Hepatocyte (in vitro differentiated cells): ENCODE measurements around the gene MZT1. TPM values are rescaled to one million over a fixed set of nuclear protein-coding genes. Genes with fewer than 3 reads are reported as not detected.

Source experiments
- DNase-seq: peaks from one replicate; pipeline ENCODE4 v3.0.0-alpha.2; 2016; ENCODE audit warnings: low spot score
- H2AFZ ChIP-seq: fragments of 200-600 bp; sonication (generic); 2 replicates; pipeline ENCODE4 v1.6.0; 2016; ENCODE audit warnings: antibody characterized with exemption, mild to moderate bottlenecking
- H3K27ac ChIP-seq: fragments of 200-600 bp; sonication (generic); 2 replicates; pipeline ENCODE4 v1.5.1; 2016; ENCODE audit warnings: mild to moderate bottlenecking
- H3K27me3 ChIP-seq: fragments of 200-600 bp; sonication (generic); 2 replicates; pipeline ENCODE4 v1.6.1; 2016
- H3K36me3 ChIP-seq: fragments of 200-600 bp; sonication (generic); replicated peaks from 2 replicates; pipeline ENCODE4 v1.5.1; 2016; ENCODE audit warnings: low read depth; ENCODE audit not compliant: insufficient read depth
- H3K4me1 ChIP-seq: fragments of 200-600 bp; sonication (generic); 2 replicates; pipeline ENCODE4 v1.5.1; 2016; ENCODE audit warnings: mild to moderate bottlenecking, moderate library complexity; ENCODE audit not compliant: insufficient read depth
- H3K4me2 ChIP-seq: fragments of 200-600 bp; sonication (generic); 2 replicates; pipeline ENCODE4 v1.6.0; 2016
- H3K4me3 ChIP-seq: fragments of 200-600 bp; sonication (generic); 2 replicates; pipeline ENCODE4 v1.5.1; 2016; ENCODE audit warnings: mild to moderate bottlenecking
- H3K79me2 ChIP-seq: fragments of 200-600 bp; sonication (generic); 2 replicates; pipeline ENCODE4 v1.6.0; 2017; ENCODE audit warnings: mild to moderate bottlenecking
- H3K9me2 ChIP-seq: fragments of 200-600 bp; sonication (generic); replicated peaks from 2 replicates; pipeline ENCODE4 v1.6.0; 2017; ENCODE audit warnings: mild to moderate bottlenecking; ENCODE audit not compliant: insufficient read depth
- H3K9me3 ChIP-seq: fragments of 200-600 bp; sonication (generic); 2 replicates; pipeline ENCODE4 v1.5.1; 2016; ENCODE audit warnings: low read depth, mild to moderate bottlenecking
- H4K20me1 ChIP-seq: fragments of 200-600 bp; sonication (generic); 2 replicates; pipeline ENCODE4 v1.6.0; 2016; ENCODE audit warnings: mild to moderate bottlenecking; ENCODE audit not compliant: insufficient read depth, poor library complexity, severe bottlenecking
- CTCF ChIP-seq: fragments of 200-600 bp; sonication (generic); IDR thresholded peaks from 2 replicates; pipeline ENCODE4 v1.5.1; 2016; ENCODE audit warnings: antibody characterized with exemption, mild to moderate bottlenecking; ENCODE audit not compliant: poor library complexity
- EZH2 ChIP-seq: fragments of 200-600 bp; sonication (generic); IDR thresholded peaks from 2 replicates; pipeline ENCODE4 v1.6.1; 2016; ENCODE audit warnings: antibody characterized with exemption, mild to moderate bottlenecking, borderline replicate concordance
- EZH2phosphoT487 ChIP-seq: fragments of 200-600 bp; sonication (generic); IDR thresholded peaks from one replicate; pipeline ENCODE4 v1.6.1; 2018; ENCODE audit warnings: antibody characterized with exemption, mild to moderate bottlenecking, low read depth, moderate library complexity; ENCODE audit not compliant: unreplicated experiment, severe bottlenecking
- WGBS: methylation state at CpG from one replicate; pipeline ENCODE4 v1.1.6; 2016; ENCODE audit warnings: low lambda C conversion rate; ENCODE audit errors: missing lambda C conversion rate; 5-methylcytosine and 5-hydroxymethylcytosine counted together
- polyA plus RNA-seq: library from polyadenylated mRNA; unstranded; fragments of >200 nt; fragmentation: Nextera tagmentation; extraction: Ambion mirVana; gene quantifications from 2 replicates; pipeline ENCODE4 v1.2.1, GENCODE V29; 2016
- total RNA-seq: library from RNA; depleted of rRNA; stranded (reverse); fragments of >200 nt; gene quantifications from 2 replicates; pipeline ENCODE4 v1.2.3, GENCODE V29; 2014

The MZT1 gene
- total and polyA plus RNA-seq, 2 experiments from 2014 or later, result 8.9 to 14.8 TPM

DNA sequence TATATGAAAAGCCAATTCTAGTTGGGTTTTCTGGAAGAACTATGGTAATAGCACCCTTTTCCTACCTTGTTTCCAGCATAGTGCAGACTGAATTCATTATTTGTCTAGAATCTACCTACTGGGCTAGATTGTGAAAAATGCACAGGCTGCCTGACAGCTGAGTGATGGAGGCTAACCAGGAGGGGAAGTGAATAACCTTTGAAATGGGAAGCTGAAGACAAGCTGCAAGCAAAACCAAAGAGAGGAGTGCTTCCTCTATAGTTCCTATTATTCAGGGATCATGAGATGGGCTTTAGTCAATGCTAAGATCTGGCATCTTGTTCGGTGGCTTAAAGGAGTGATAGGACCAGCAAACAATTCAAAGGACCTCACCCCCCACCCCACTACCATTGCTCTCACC is 26.9 kb downstream of the MZT1 start:
- H3K36me3 ChIP-seq, result no peaks in the 10 kb centered on the region

GRCh38 chr13:72698164-72698563 is 29.3 kb downstream of the MZT1 start:
- 83% methylated on average over 2 of the region's 2 CpGs for WGBS
- Histone ChIP-seq H4K20me1 (no peaks in the 10 kb centered on the region), H3K79me2 (no peaks in the 10 kb centered on the region), H3K9me2 (no peaks in the 10 kb centered on the region), H3K36me3 (no peaks in the 10 kb centered on the region), H3K27me3 (no peaks in the 10 kb centered on the region), H2AFZ (no peak overlapping the region), H3K27ac (no peak overlapping the region), H3K9me3 (no peaks in the 10 kb centered on the region), H3K4me1 (no peaks in the 10 kb centered on the region), H3K4me2 (no peak overlapping the region), H3K4me3 (no peak overlapping the region)
- no peak for DNase-seq
- TF ChIP-seq EZH2phosphoT487 (no peak), EZH2 (no peak), CTCF (no peak)

More for the DNA sequence above, 26.9 kb downstream of the MZT1 start:
- no peaks in the 10 kb centered on the region for H3K9me2 ChIP-seq
- no peak overlapping the region for H2AFZ ChIP-seq
- TF ChIP-seq EZH2phosphoT487 (no peak), EZH2 (no peak), CTCF (no peak)
- H4K20me1 ChIP-seq, result no peaks in the 10 kb centered on the region
- H3K79me2 ChIP-seq, result no peaks in the 10 kb centered on the region
- DNase-seq, result no peak
- H3K4me1 ChIP-seq, result no peaks in the 10 kb centered on the region
- H3K9me3 ChIP-seq, result no peaks in the 10 kb centered on the region
- H3K27me3 ChIP-seq, result no peaks in the 10 kb centered on the region
- H3K4me3 ChIP-seq, result no peak overlapping the region
- H3K27ac ChIP-seq, result no peak overlapping the region
- no peak overlapping the region for H3K4me2 ChIP-seq
- WGBS, result 92% methylated on average over 1 of the region's 1 CpG

DNA sequence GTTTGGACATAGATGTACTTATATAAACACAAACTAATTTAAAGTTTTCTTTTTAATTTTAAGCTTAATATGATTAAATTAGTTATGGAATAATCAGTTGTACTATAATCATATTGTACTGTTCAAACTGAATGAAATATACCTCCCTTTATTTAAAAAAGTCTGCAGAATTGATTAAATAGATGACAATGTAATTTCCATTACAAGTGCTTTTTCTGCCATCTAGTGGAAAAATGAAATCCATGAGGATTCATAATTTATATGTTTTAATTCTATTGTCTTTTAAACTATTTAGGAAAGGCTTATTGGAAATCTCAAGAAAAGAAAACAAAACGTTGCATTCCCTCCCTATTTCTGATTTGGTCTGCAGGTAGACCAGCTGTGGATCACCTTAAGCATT is 30.9 kb downstream of the MZT1 start:
- no peaks in the 10 kb centered on the region for H4K20me1 ChIP-seq
- no peak for DNase-seq
- 24% methylated on average over 1 of the region's 1 CpG for WGBS
- H3K4me1 ChIP-seq, result no peaks in the 10 kb centered on the region
- H3K36me3 ChIP-seq, result no peaks in the 10 kb centered on the region
- no peaks in the 10 kb centered on the region for H3K9me3 ChIP-seq
- no peaks in the 10 kb centered on the region for H3K79me2 ChIP-seq
- H3K4me2 ChIP-seq, result no peak overlapping the region
- H3K27ac ChIP-seq, result no peak overlapping the region
- no peaks in the 10 kb centered on the region for H3K9me2 ChIP-seq
- H3K27me3 ChIP-seq, result no peaks in the 10 kb centered on the region
- H3K4me3 ChIP-seq, result no peak overlapping the region
- no peak overlapping the region for H2AFZ ChIP-seq
- TF ChIP-seq CTCF (peak; percentile 62), EZH2 (no peak)

GRCh38 chr13:72694314-72694713 is 33.1 kb downstream of the MZT1 start:
- TF ChIP-seq EZH2, result no peak
- TF ChIP-seq EZH2phosphoT487, result no peak
- TF ChIP-seq CTCF, result no peak
- WGBS, result 53% methylated on average over 8 of the region's 8 CpGs

More at GRCh38 chr13:72694314-72694713, 33.1 kb downstream of the MZT1 start:
- H3K9me2 ChIP-seq, result no peaks in the 10 kb centered on the region
- H3K27ac ChIP-seq, result no peak overlapping the region
- no peak overlapping the region for H3K4me2 ChIP-seq
- H3K27me3 ChIP-seq, result no peaks in the 10 kb centered on the region
- H2AFZ ChIP-seq, result no peak overlapping the region
- H3K36me3 ChIP-seq, result no peaks in the 10 kb centered on the region
- H3K9me3 ChIP-seq, result no peaks in the 10 kb centered on the region
- H3K79me2 ChIP-seq, result no peaks in the 10 kb centered on the region
- H4K20me1 ChIP-seq, result no peaks in the 10 kb centered on the region
- no peak overlapping the region for H3K4me3 ChIP-seq
- H3K4me1 ChIP-seq, result no peaks in the 10 kb centered on the region
- no peak for DNase-seq
